ENCODE results near the gene HNMT.
"Not testable (repeated sequence)": the region's sequence is repeated elsewhere in the genome, so short reads cannot be mapped to it uniquely, and the experiment has no call there.

The HNMT gene

GRCh38 chr2:137964066-137964858 lies at the start of gene HNMT:
Gene HNMT (plus strand): TSS chr2:137964473. CDS start chr2:137964492, 19 bp downstream.
- DNase-seq, result no peak

DNA sequence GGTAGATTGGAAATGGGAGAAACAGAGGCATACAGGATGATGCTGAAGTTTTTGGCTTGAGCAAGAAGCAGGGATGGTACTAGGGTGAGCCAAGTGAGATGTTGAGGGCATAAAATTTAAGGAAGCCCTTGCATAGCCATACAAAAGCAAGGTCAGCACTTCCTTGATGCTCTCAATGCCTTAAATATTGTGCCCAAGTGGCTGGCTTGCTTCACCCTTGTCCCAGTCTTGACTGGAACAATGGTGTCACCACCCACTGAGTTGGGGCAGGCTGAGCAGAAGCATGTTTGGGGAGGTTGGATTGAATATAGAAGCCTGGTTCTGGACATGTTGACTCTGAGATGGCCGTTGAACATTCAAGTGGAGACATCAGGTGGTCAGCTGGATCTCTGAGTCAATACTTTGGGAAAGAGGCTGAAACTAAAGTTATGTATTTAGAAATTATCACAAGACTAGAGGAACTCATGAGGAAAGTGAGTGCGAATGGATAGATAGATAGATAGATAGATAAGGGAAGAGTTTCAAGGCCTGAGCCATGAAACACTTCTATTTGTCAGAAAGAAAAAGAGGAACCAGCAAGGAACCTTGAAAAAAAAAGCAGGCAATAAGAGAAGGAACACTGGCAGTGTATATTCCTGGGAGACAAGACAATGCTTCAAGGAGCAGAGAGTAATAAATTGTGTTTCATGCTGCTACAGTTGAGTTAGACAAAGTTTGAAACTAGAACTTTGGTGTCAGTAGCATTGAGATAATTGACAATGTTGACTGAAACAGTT lies 43.0 kb upstream of the HNMT start:
- no peak for DNase-seq

GRCh38 chr2:137922171-137922570 lies 42.1 kb upstream of the HNMT start:
- DNase-seq, result not testable (repeated sequence)

DNA sequence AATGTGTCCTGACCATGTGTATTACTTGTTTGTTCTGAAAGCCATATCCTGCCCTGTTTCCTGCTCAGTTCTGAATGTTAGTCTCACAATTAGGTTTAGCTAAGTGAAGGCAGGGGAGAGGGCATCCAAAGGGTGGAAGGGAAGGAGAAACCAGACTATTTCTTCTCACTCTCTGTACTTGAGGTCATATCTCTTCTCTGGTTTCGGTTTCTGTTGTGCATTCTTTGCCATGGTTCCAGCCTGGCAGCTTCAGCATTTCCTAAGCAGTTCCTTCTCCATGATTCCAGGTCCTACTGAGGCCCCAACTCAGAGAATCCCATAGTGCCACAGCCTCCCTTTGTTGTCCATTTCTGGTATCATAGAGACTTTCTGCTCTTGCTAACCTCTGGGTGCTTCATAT lies 40.3 kb upstream of the HNMT start:
- no peak for DNase-seq

- no peak for DNase-seq
Measured at GRCh38 chr2:137925599-137925998, 38.7 kb upstream of the HNMT start.

- DNase-seq, result no peak
Measured at GRCh38 chr2:137927846-137928245, 36.4 kb upstream of the HNMT start.

DNA sequence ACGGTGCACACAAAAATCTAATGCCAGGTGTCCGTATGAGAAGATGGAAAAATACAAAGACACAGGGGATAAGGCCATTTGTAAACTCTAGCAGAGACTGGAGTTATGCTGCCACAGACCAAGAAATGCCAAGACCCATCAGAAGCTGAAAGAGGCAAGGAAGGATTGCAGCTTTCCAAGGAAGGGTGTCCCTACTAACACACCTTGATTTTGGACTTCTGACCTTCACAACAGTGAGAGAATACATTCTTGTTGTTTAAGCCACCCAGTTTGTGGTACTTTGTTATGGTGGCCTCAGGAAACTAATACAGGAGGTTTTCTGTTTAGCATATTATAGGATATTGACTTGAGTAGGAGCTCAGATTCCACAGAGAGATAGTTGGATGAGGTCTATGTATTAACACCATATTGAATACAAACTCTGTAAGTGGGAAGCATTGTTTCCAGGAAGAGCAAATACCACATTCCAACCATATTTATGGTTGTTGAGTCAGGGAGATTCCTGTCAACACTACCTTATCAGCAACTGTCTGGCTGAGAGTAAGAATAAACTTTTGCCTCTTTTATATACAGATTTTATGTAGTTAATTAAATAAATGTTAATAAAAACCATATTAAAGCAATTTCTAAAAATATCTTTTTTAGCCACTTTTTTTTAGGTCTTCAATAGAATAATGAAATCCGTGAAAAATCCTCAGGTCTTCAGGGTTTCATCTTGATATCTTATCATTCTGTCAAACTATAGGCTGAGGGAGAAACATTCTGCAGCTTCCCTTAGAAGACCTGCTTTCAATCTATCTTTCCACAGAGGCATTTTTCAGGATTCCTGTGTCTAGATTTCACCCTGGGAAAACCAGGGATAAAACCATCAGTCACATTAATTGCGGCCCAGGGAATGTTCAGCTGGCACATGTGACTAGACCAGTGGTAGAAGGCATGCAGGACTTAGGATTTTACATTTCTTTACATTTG lies 35.4 kb upstream of the HNMT start:
- no peak for DNase-seq

- no peak for DNase-seq
Measured at GRCh38 chr2:137929519-137929916, 34.8 kb upstream of the HNMT start.

DNA sequence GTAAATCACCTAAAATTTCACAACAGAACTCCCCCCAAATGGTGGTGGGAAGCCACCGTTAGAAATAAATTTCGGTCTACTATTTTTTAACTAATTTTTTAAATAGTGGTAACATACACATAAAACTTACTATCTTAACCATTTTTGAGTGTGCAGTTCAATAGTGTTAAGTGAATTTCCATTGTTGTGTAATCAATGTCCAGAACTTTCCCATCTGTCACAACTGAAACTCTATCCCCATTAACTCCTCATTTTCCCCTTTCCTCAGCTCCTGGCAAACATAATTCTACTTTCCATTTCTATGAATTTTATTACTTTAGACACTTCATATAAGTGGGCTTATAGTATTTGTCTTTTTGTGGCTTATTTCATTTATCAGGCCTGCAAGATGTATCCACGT lies 34.1 kb upstream of the HNMT start:
- DNase-seq, result no peak

- DNase-seq, result no peak
Measured at GRCh38 chr2:137935591-137935990, 28.7 kb upstream of the HNMT start.

DNA sequence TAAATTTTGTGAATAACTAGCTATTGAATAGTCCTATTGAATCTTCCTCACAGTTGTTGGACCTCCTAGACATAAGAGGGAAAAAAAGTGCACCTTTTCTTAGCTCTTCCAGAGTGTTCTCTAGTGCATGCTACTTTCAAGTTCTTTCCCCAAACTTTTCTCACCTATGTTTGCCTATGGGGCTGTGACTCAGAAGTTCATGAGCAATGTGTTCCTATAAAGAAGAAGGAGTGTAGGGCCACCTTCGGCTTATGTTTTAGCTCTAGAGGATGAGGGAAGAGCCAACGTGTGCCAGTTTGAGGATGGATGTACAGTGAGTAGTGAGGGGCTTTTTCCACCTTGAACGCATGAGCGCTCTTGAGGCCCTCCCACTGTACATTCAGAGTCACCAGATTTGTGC lies 27.0 kb upstream of the HNMT start:
- DNase-seq, result no peak

GRCh38 chr2:137937778-137938177 lies 26.5 kb upstream of the HNMT start:
- DNase-seq, result no peak

DNA sequence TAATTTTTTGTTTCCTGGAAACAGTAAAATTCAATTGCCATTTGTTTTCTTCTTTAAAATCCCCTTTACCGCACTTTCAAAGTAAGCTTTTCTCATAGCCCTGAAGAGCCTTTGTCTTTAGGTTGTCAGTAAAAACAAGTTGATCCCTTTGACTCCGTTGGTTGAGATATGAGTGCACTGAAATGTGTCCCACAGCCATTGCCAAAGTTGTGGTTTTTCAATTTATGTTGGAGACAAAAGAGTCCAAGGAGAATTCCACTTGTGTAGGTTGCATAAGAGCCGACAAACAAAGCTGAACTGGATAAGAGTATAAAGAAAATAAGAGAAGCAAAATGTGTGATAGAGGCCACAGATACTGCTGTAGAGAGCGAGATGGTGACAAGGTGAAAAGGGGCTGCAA lies 26.1 kb upstream of the HNMT start:
- DNase-seq, result no peak

DNA sequence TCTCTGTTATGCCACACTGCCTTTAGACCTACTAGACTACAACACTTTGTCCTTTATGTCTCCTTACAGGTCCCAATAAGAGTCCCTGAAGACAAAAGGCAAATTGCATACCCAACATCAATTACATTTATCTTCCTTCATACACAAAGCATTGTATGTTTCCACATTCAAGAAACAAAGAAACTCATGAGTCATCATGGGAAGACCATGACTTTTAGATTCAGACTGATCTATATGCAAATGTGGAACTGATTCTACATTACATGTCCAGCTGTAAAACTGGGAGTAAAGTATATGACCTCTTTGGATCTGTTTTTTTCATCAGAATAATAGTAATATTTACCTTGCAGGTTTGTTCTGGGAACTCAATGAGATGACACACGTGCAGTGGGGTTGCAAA lies 25.2 kb upstream of the HNMT start:
- no peak for DNase-seq

DNA sequence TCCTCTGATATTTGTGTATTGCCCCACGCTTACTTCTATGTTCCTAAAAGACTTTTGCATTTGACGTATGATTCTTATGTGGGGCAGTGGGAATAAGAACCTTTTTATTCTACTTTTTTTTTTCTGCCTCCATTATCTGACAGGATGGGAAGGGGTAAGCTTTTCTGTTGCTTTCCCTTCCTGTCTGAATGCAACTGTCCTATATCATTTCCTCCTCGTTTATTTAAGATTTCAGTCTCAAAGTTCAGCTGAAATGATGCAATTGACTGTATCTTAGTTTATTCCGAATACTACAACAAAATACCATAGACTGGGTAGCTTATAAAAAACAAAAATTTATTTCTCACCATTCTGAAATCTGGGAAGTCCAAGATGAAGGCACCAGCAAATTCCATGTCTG lies 24.1 kb upstream of the HNMT start:
- DNase-seq, result no peak

DNA sequence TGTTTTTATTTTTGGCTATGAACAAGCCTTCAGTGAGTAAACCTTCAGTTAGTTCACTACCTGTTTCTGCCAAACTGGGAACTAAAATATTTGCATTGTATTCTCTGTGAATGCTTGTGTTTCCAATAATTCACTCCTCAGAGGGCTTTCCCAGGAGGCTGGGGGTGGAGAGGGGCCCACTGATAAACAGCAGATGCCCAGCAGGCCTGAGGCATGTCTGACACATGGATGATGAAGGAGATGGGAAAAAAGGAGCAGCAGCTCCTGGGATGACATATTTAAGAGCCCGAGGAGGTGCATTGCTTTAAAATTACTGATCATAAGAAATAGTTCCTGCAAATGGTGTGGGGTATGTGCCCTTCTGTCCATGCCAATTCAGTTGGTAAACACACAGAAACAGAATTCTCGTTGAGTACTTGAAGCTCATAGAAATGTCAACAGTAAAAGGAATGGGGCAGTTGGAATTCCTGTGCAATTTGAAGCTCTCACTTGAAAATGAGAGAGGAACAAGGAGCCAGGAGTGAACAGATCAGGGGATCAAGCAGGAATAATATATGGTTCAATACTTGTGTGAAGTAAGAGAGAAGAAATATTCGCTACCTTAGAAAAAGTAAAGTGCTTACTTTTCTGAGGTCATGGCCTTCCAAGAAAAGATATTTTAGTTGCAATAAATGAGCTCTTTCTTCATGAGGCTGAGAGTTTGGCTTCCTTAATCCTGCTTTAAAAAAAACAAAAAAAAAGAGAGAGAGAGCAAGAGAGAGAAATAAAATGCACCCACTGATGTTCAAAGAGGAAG lies 22.0 kb upstream of the HNMT start:
- no peak for DNase-seq

DNA sequence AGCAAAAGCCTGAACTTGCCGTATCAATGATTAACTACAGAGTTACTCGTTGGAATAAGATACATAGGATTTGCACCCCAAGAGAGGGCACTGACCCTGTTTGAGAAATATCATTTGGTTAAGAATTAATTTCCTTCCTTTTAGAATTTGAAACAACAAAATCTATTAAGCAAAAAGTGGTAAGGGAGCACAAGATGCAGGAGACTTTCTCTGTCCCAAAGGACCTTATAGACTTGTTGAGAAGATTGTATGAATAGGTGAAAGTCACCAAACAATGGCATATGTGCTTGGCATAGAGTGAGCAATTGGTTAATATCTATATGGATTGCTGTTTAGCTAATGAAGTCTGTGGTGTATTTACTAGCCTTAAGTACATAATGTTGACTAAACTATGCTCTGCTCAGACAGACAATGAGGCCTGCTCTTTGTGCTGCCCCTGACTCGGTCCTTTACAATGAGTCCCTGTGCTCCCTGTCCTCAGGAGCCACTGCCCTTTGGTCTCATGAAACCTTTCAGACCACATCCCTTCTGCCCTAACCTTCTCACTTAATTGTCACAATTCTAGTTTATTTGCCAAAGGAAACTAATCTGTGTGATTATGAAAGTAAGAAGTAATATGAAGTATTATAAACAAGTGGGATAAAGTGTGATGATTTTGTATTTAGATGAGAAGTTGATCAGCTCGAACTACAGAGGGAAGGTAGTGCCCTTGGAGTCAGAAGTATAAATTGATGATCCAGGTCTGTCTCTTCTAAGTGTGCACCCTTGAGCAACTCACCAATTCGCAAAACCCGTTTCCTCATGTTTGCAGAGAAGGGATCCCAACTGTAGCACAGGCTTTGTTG lies 21.2 kb upstream of the HNMT start:
- no peak for DNase-seq

GRCh38 chr2:137943678-137944347 lies 20.5 kb upstream of the HNMT start:
- no peak for DNase-seq

DNA sequence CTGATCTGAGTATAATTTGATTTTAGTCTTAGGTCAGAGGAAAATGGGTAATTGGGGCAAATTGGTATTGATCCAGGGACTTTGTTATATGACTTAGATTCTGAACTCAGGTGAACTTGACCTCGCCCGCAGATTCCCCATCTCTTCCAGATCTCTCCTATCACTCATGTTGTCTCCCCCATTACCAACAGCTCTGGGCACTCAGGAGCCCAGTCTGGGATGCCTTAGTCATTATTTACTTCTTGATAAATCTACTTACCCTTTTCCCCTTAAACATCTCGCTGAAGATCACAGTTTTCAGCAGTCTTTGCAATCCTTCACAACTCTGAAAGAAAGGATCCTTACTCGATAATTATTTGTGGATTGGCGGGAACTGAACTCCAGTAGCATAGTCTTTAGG lies 19.6 kb upstream of the HNMT start:
- DNase-seq, result no peak

DNA sequence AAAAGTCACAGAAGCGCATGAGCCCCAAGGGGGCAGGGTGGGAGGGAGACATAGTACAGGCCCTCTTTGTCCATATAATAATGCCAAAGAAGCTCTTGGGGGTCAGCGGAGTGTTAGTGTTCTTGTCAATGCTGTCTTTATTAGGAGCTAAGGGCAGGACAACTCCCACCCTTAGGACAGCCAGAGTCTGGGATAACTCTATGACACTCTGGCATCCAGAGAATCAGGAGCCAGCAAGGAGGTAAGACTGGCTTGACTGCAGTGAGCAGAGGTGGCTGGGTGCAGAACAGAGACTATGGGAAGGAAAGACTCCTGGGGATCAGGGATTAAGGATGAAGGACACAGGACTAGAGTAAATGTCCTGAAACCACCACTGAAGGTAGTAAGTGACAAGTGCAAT lies 19.0 kb upstream of the HNMT start:
- no peak for DNase-seq

DNA sequence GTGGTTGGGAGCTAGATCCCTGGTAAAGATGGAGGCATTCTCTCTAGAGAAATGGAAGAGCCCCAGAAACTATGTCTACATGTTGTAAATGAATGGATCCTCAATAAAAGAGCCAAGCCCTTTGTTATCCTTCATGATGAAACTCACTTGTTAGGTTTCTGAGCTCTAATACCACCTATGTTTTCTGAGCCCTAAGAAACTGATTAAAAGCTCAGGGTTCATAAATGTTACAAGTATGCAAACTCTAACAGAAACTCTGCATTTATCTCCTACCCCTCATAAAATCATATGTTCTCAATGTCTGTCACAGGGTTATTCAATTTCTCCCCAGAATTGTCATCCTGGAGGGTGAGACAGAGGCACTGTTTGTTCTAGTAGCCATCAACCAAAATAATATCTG lies 18.0 kb upstream of the HNMT start:
- no peak for DNase-seq
